Ectodermal cell (in vitro differentiated cells): ENCODE measurements around the gene CD44. TPM values are rescaled to one million over a fixed set of nuclear protein-coding genes. Genes with fewer than 3 reads are reported as not detected.
"Not testable (repeated sequence)": the region's sequence is repeated elsewhere in the genome, so short reads cannot be mapped to it uniquely, and the experiment has no call there.

Source experiments
- H3K27ac ChIP-seq: 2 replicates; pipeline ENCODE4 v1.7.0; 2013; ENCODE audit warnings: mild to moderate bottlenecking, low read depth, low read length; ENCODE audit not compliant: insufficient read depth, poor library complexity, severe bottlenecking
- H3K27me3 ChIP-seq: 2 replicates; pipeline ENCODE4 v1.7.0; 2013; ENCODE audit warnings: mild to moderate bottlenecking, low read length; ENCODE audit not compliant: insufficient read depth, control insufficient read depth, poor library complexity, severe bottlenecking
- H3K36me3 ChIP-seq: one replicate; pipeline ENCODE4 v1.7.0; 2013; ENCODE audit warnings: low read length; ENCODE audit not compliant: control insufficient read depth, insufficient read depth
- H3K4me1 ChIP-seq: one replicate; pipeline ENCODE4 v1.7.0; 2013; ENCODE audit warnings: low read length; ENCODE audit not compliant: control insufficient read depth, insufficient read depth
- H3K4me3 ChIP-seq: 2 replicates; pipeline ENCODE4 v1.7.0; 2013; ENCODE audit warnings: low read depth, low read length, control low read depth; ENCODE audit not compliant: insufficient read depth
- H3K9me3 ChIP-seq: 2 replicates; pipeline ENCODE4 v1.7.0; 2013; ENCODE audit warnings: mild to moderate bottlenecking, low read length, moderate library complexity; ENCODE audit not compliant: control insufficient read depth
- WGBS, 2 experiments: methylation state at CpG; one replicate each; pipeline ENCODE4 v1.1.7; 2013; ENCODE audit warnings: missing lambda C conversion rate in 2 of 2; 5-methylcytosine and 5-hydroxymethylcytosine counted together
- polyA plus RNA-seq, 4 experiments: library from polyadenylated mRNA; stranded (reverse); fragments of 50-300 nt; gene quantifications; one replicate each; pipeline ENCODE4 v1.2.3, GENCODE V29; 2013

CD44 gene
- polyA plus RNA-seq (2013, experiment 1 of 4) = 3.6 TPM
- polyA plus RNA-seq (2013, experiment 2 of 4) = 3.4 TPM
- polyA plus RNA-seq (2013, experiment 3 of 4) = 9.2 TPM
- polyA plus RNA-seq (2013, experiment 4 of 4) = 7.5 TPM

DNA sequence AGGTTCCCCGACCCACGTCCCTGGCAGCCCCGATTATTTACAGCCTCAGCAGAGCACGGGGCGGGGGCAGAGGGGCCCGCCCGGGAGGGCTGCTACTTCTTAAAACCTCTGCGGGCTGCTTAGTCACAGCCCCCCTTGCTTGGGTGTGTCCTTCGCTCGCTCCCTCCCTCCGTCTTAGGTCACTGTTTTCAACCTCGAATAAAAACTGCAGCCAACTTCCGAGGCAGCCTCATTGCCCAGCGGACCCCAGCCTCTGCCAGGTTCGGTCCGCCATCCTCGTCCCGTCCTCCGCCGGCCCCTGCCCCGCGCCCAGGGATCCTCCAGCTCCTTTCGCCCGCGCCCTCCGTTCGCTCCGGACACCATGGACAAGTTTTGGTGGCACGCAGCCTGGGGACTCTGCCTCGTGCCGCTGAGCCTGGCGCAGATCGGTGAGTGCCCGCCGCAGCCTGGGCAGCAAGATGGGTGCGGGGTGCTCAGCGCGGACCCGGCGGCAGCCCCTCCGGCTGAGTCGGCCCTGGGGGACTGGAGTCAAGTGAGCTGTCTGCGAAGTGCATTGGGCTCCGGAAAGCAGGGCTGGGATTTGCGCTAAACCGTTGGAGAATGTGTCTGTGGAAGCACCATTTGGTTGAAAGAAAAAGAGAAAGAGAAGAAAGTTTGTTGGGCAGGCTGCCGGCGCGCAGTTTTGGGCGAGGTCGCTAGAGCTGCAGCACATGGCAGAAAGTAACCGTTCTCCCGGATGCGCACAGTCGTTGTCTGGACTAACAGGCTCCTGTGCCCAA lies at the start of gene CD44:
Gene CD44 (plus strand): TSS at position 229 of the 779 bp plus-strand sequence. CDS start 133 bp downstream, at position 362.
- Histone ChIP-seq H3K27ac (no peak within 1 kb of the TSS), H3K4me1 (no peaks in the 10 kb centered on the region), H3K36me3 (no peaks in the 10 kb centered on the region), H3K27me3 (peaks cover 52% of the 10 kb centered on the region), H3K9me3 (no peaks in the 10 kb centered on the region), H3K4me3 (peak within 1 kb of the TSS; percentile 50)
- 1% methylated on average over 55 of the region's 55 CpGs for WGBS, 2 experiments

DNA sequence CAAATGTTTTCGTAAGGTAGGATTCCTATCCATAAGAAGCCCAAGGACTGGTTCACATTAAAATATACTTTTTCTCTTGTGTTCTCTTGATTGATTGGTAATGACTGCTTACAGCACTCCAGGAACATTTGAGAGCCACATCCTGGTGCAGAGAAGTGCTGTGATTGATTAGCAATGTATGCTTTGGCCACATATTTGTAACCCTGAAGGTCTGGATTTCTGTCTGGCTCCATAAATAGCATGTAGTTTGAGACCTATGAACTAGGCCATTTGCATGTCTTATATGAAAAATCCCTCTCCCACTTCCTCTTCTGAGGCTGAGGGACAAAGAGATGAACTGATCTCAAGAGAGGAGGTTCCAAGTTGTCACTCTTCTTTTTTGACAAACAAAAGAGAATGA lies 49.3 kb upstream of the CD44 start:
- H3K4me3 ChIP-seq = no peak overlapping the region
- no peaks in the 10 kb centered on the region for H3K9me3 ChIP-seq
- no peaks in the 10 kb centered on the region for H3K36me3 ChIP-seq
- 88 to 100% methylated on average over 1 of the region's 1 CpG for WGBS, 2 experiments
- peaks cover 10% of the 10 kb centered on the region for H3K4me1 ChIP-seq
- H3K27ac ChIP-seq = no peak overlapping the region
- no peaks in the 10 kb centered on the region for H3K27me3 ChIP-seq

GRCh38 chr11:35090125-35090524 lies 48.8 kb upstream of the CD44 start:
- no peak overlapping the region for H3K4me3 ChIP-seq
- WGBS, 2 experiments = 95 to 99% methylated on average over 3 to 4 of the region's 4 CpGs
- no peaks in the 10 kb centered on the region for H3K9me3 ChIP-seq
- H3K27me3 ChIP-seq = no peaks in the 10 kb centered on the region
- H3K4me1 ChIP-seq = peaks cover 10% of the 10 kb centered on the region
- no peaks in the 10 kb centered on the region for H3K36me3 ChIP-seq
- no peak overlapping the region for H3K27ac ChIP-seq

- not testable (repeated sequence) for H3K9me3 ChIP-seq, H3K4me3 ChIP-seq, H3K36me3 ChIP-seq, H3K27me3 ChIP-seq, H3K27ac ChIP-seq, H3K4me1 ChIP-seq
- 38 to 40% methylated on average over 6 of the region's 6 CpGs for WGBS, 2 experiments
Measured at GRCh38 chr11:35090991-35091390, 48.0 kb upstream of the CD44 start.

- H3K9me3 ChIP-seq = no peaks in the 10 kb centered on the region
- no peak overlapping the region for H3K4me3 ChIP-seq
- H3K27me3 ChIP-seq = no peaks in the 10 kb centered on the region
- WGBS, 2 experiments = no CpG with 5 or more reads among the region's 2 CpGs
- H3K27ac ChIP-seq = no peak overlapping the region
- H3K4me1 ChIP-seq = no peaks in the 10 kb centered on the region
- H3K36me3 ChIP-seq = no peaks in the 10 kb centered on the region
Measured at GRCh38 chr11:35096723-35097122, 42.2 kb upstream of the CD44 start.

- Histone ChIP-seq H3K9me3 (no peaks in the 10 kb centered on the region), H3K36me3 (no peaks in the 10 kb centered on the region), H3K4me1 (no peaks in the 10 kb centered on the region), H3K27me3 (no peaks in the 10 kb centered on the region), H3K27ac (no peak overlapping the region), H3K4me3 (no peak overlapping the region)
- 71 to 72% methylated on average over 5 of the region's 5 CpGs for WGBS, 2 experiments
Measured at GRCh38 chr11:35097814-35098455, 41.0 kb upstream of the CD44 start.

GRCh38 chr11:35098855-35099254 lies 40.1 kb upstream of the CD44 start:
- Histone ChIP-seq H3K9me3 (no peaks in the 10 kb centered on the region), H3K27ac (no peak overlapping the region), H3K4me3 (no peak overlapping the region), H3K4me1 (no peaks in the 10 kb centered on the region), H3K36me3 (no peaks in the 10 kb centered on the region), H3K27me3 (no peaks in the 10 kb centered on the region)
- WGBS, 2 experiments = 88 to 93% methylated on average over 5 of the region's 5 CpGs

- no peaks in the 10 kb centered on the region for H3K36me3 ChIP-seq
- H3K27me3 ChIP-seq = no peaks in the 10 kb centered on the region
- WGBS, 2 experiments = 90 to 94% methylated on average over 6 of the region's 6 CpGs
- no peak overlapping the region for H3K4me3 ChIP-seq
- no peaks in the 10 kb centered on the region for H3K9me3 ChIP-seq
- no peak overlapping the region for H3K27ac ChIP-seq
- no peaks in the 10 kb centered on the region for H3K4me1 ChIP-seq
Measured at GRCh38 chr11:35099278-35100012, 39.5 kb upstream of the CD44 start.

GRCh38 chr11:35100013-35100383 lies 39.0 kb upstream of the CD44 start:
- Histone ChIP-seq H3K36me3 (no peaks in the 10 kb centered on the region), H3K9me3 (no peaks in the 10 kb centered on the region), H3K4me1 (no peaks in the 10 kb centered on the region), H3K27ac (no peak overlapping the region), H3K4me3 (no peak overlapping the region), H3K27me3 (no peaks in the 10 kb centered on the region)
- 91 to 96% methylated on average over 6 of the region's 6 CpGs for WGBS, 2 experiments

DNA sequence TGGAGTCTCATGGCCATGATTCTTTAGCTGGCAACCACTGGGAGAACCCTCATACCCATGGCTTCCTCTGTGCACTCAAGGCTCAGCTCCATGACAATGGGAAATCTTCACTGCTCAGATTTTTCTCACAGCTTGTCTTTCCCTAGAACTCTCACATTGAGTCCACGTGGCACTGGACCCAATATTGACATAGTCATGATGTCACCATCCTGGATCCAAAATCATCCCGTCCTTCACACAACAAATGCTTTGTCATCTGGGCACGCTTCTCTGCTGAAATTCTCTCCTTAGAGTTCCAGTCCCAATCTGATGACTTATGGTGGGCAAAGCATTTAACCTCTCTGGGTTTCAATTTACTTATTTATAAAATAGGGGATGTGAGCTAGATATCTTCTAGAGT lies 37.7 kb upstream of the CD44 start:
- H3K4me1 ChIP-seq = no peaks in the 10 kb centered on the region
- H3K36me3 ChIP-seq = no peaks in the 10 kb centered on the region
- H3K27ac ChIP-seq = no peak overlapping the region
- no peaks in the 10 kb centered on the region for H3K9me3 ChIP-seq
- no peaks in the 10 kb centered on the region for H3K27me3 ChIP-seq
- WGBS, 2 experiments = 89 to 90% methylated on average over 3 of the region's 3 CpGs
- H3K4me3 ChIP-seq = no peak overlapping the region
